ENCODE results near the gene PIAS2. TPM values are rescaled to one million over a fixed set of nuclear protein-coding genes. Genes with fewer than 3 reads are reported as not detected.
A peak's percentile ranks its signal among the peaks of the same experiment; 100 is the strongest.

Gene PIAS2
- total RNA-seq, 4 donors from 2014 or later: 19.5 to 33.8 (median 27.0) TPM

- H3K4me1 ChIP-seq: no peaks in the 10 kb centered on the region
- WGBS, 2 donors (ENCODE audit: low coverage in 1 of 2): 63 to 77% methylated on average over 1 of the region's 1 CpG
- H3K27me3 ChIP-seq: no peaks in the 10 kb centered on the region
- no peaks in the 10 kb centered on the region for H3K9me3 ChIP-seq
- in situ Hi-C loops (cut with MboI; ENCODE audit: low pct_ligation_motif_present in 1 of 4, low pct_unique_long_range_greater_than_20kb in 1 of 4, low sequenced_read_pairs in 3 of 4) (no loop called here), intact Hi-C loops (cut with DNase I; ENCODE audit: low total_unique reads) (no loop called here)
- TF ChIP-seq POLR2A (IDR thresholded peaks at IDR 0.05) (no peak), EP300 (IDR thresholded peaks at IDR 0.05; ENCODE audit: low read depth) (no peak), POLR2AphosphoS5 (IDR thresholded peaks at IDR 0.05) (no peak)
- TF ChIP-seq, protein P1, sequence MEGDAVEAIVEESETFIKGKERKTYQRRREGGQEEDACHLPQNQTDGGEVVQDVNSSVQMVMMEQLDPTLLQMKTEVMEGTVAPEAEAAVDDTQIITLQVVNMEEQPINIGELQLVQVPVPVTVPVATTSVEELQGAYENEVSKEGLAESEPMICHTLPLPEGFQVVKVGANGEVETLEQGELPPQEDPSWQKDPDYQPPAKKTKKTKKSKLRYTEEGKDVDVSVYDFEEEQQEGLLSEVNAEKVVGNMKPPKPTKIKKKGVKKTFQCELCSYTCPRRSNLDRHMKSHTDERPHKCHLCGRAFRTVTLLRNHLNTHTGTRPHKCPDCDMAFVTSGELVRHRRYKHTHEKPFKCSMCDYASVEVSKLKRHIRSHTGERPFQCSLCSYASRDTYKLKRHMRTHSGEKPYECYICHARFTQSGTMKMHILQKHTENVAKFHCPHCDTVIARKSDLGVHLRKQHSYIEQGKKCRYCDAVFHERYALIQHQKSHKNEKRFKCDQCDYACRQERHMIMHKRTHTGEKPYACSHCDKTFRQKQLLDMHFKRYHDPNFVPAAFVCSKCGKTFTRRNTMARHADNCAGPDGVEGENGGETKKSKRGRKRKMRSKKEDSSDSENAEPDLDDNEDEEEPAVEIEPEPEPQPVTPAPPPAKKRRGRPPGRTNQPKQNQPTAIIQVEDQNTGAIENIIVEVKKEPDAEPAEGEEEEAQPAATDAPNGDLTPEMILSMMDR (IDR thresholded peaks at IDR 0.05): no peak
- no peak overlapping the region for H3K4me3 ChIP-seq
- no peak overlapping the region for H3K27ac ChIP-seq
- no peaks in the 10 kb centered on the region for H3K36me3 ChIP-seq
- no peak for DNase-seq
These were observed 22.8 kb upstream of the PIAS2 start for GRCh38 chr18:46939998-46940571.

DNA sequence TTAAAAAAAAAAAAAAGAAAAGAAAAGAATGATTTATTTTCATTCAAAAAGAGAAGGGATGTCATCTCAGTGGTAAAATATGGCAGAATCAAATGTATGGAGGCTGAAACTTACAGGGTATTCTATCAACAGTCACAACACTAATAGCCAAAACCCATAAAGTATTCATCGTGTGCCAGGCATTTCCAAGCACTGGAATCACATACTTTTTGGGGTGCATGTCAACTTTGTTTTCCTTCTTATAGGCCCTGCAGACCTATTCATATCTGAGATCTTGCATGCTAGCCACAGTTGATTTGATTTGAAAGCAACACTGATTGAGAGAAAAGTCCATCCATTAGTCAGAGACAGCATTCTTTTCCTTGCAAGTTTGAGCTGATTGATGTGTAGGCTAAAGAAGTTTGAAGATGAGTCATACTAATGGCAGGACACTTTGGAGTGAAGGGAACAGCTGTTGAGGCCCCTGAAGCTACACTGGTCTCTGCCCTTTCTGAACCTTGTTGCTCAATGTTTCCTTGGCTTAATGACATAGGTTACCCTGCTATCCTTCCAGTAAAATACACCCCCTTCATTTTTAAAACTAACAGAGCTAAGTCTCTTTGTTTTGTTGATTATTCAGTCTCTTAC is 22.1 kb upstream of the PIAS2 start:
- no peaks in the 10 kb centered on the region for H3K4me1 ChIP-seq
- no peak for DNase-seq
- H3K4me3 ChIP-seq: no peak overlapping the region
- 81% methylated on average over 1 of the region's 1 CpG; no CpG with 5 or more reads in 1 of the 2 donors for WGBS, 2 donors (ENCODE audit: low coverage in 1 of 2)
- no peak for TF ChIP-seq EP300 (IDR thresholded peaks at IDR 0.05; ENCODE audit: low read depth)
- TF ChIP-seq POLR2AphosphoS5 (IDR thresholded peaks at IDR 0.05): peak in 1 of 3 donors; percentile 34
- no peak for TF ChIP-seq POLR2A (IDR thresholded peaks at IDR 0.05)
- TF ChIP-seq, protein P1 (IDR thresholded peaks at IDR 0.05): no peak
- no peaks in the 10 kb centered on the region for H3K36me3 ChIP-seq
- no peaks in the 10 kb centered on the region for H3K9me3 ChIP-seq
- no peaks in the 10 kb centered on the region for H3K27me3 ChIP-seq
- intact Hi-C loops (cut with DNase I; ENCODE audit: low total_unique reads) (no loop called here), in situ Hi-C loops (cut with MboI; ENCODE audit: low pct_ligation_motif_present in 1 of 4, low pct_unique_long_range_greater_than_20kb in 1 of 4, low sequenced_read_pairs in 3 of 4) (no loop called here)
- no peak overlapping the region for H3K27ac ChIP-seq

- peaks cover 3 to 18% (median 12%) of the 10 kb centered on the region in 4 donors for H3K4me1 ChIP-seq
- DNase-seq: no peak
- no peak overlapping the region for H3K27ac ChIP-seq
- 33 to 65% methylated on average over 1 of the region's 1 CpG for WGBS, 2 donors (ENCODE audit: low coverage in 1 of 2)
- TF ChIP-seq, protein P1 (IDR thresholded peaks at IDR 0.05): no peak
- TF ChIP-seq EP300 (IDR thresholded peaks at IDR 0.05; ENCODE audit: low read depth): no peak
- no peak for TF ChIP-seq POLR2AphosphoS5 (IDR thresholded peaks at IDR 0.05)
- H3K9me3 ChIP-seq: no peaks in the 10 kb centered on the region
- H3K27me3 ChIP-seq: no peaks in the 10 kb centered on the region
- in situ Hi-C loops (cut with MboI; ENCODE audit: low pct_ligation_motif_present in 1 of 4, low pct_unique_long_range_greater_than_20kb in 1 of 4, low sequenced_read_pairs in 3 of 4) (no loop called here), intact Hi-C loops (cut with DNase I; ENCODE audit: low total_unique reads) (no loop called here)
- no peaks in the 10 kb centered on the region for H3K36me3 ChIP-seq
- H3K4me3 ChIP-seq: no peak overlapping the region
These were observed 3.3 kb upstream of the PIAS2 start for GRCh38 chr18:46920653-46921052.

GRCh38 chr18:46920067-46920466 is 2.8 kb upstream of the PIAS2 start:
- TF ChIP-seq POLR2AphosphoS5 (IDR thresholded peaks at IDR 0.05) (no peak), POLR2A (IDR thresholded peaks at IDR 0.05) (no peak), EP300 (IDR thresholded peaks at IDR 0.05; ENCODE audit: low read depth) (no peak)
- Histone ChIP-seq H3K9me3 (no peaks in the 10 kb centered on the region), H3K4me3 (no peak overlapping the region), H3K27ac (no peak overlapping the region), H3K27me3 (no peaks in the 10 kb centered on the region), H3K4me1 (peaks cover 3 to 24% (median 17%) of the 10 kb centered on the region in 4 donors), H3K36me3 (no peaks in the 10 kb centered on the region)
- in situ Hi-C loops (cut with MboI; ENCODE audit: low pct_ligation_motif_present in 1 of 4, low pct_unique_long_range_greater_than_20kb in 1 of 4, low sequenced_read_pairs in 3 of 4): no loop called here
- intact Hi-C loops (cut with DNase I; ENCODE audit: low total_unique reads): no loop called here
- no peak for DNase-seq
- 90% methylated on average over 2 of the region's 2 CpGs; no CpG with 5 or more reads in 1 of the 2 donors for WGBS, 2 donors (ENCODE audit: low coverage in 1 of 2)
